Effector memory CD8-positive, alpha-beta T cell (primary cell): ENCODE results near the gene RPA3.

Source experiments
- ATAC-seq: fragments of 150-1000 bp; cut with Tn5 transposase; replicated peaks from 2 replicates; pipeline ENCODE4 v1.10.0; 2021; ENCODE audit warnings: mild to moderate bottlenecking, moderate library complexity
- DNase-seq, 3 experiments: peaks; one replicate each; pipeline ENCODE4 v3.0.0; 2021
- H3K27ac Mint-ChIP-seq, 2 donors: one replicate each; pipeline ENCODE4 v1.8.0; 2022; ENCODE audit warnings: mild to moderate bottlenecking in 2 of 2, mixed read lengths in 2 of 2, moderate library complexity in 2 of 2
- H3K27me3 Mint-ChIP-seq, 2 donors: one replicate each; pipeline ENCODE4 v1.8.0; 2022; ENCODE audit warnings: mixed read lengths in 2 of 2
- H3K36me3 Mint-ChIP-seq: one replicate; pipeline ENCODE4 v1.8.0; 2022; ENCODE audit warnings: mild to moderate bottlenecking, moderate library complexity, mixed read lengths; ENCODE audit not compliant: insufficient read depth
- H3K4me1 Mint-ChIP-seq, 2 donors: one replicate each; pipeline ENCODE4 v1.8.0; 2022; ENCODE audit warnings: low read depth in 2 of 2, mixed read lengths in 2 of 2
- H3K4me3 Mint-ChIP-seq, 2 donors: one replicate each; pipeline ENCODE4 v1.8.0; 2022; ENCODE audit warnings: mild to moderate bottlenecking in 2 of 2, mixed read lengths in 2 of 2, moderate library complexity in 2 of 2
- H3K9me3 Mint-ChIP-seq, 2 donors: one replicate each; pipeline ENCODE4 v1.8.0; 2022; ENCODE audit warnings: mixed read lengths in 2 of 2

Gene RPA3

GRCh38 chr7:7745258-7745657 is 26.9 kb upstream of the RPA3 start:
- Mint-ChIP-seq H3K36me3 (no peaks in the 10 kb centered on the region), H3K27me3 (no peaks in the 10 kb centered on the region), H3K4me1 (peaks cover 3 to 20% of the 10 kb centered on the region in 2 donors), H3K4me3 (no peak overlapping the region), H3K27ac (no peak overlapping the region), H3K9me3 (no peaks in the 10 kb centered on the region)
- no peak for DNase-seq
- no peak for ATAC-seq

GRCh38 chr7:7742223-7742622 is 23.8 kb upstream of the RPA3 start:
- Mint-ChIP-seq H3K36me3 (no peaks in the 10 kb centered on the region), H3K4me1 (peaks cover 15 to 43% of the 10 kb centered on the region in 2 donors), H3K27ac (no peak overlapping the region), H3K4me3 (no peak overlapping the region), H3K27me3 (no peaks in the 10 kb centered on the region), H3K9me3 (no peaks in the 10 kb centered on the region)
- ATAC-seq = no peak
- no peak for DNase-seq

- Mint-ChIP-seq H3K4me1 (peaks cover 14 to 33% of the 10 kb centered on the region in 2 donors), H3K36me3 (no peaks in the 10 kb centered on the region), H3K27me3 (no peaks in the 10 kb centered on the region), H3K27ac (peak overlapping the region; percentile 52 to 83), H3K4me3 (peak overlapping the region in 1 of 2 donors; percentile 2), H3K9me3 (no peaks in the 10 kb centered on the region)
- ATAC-seq = no peak
- no peak for DNase-seq
These were observed 21.6 kb upstream of the RPA3 start for GRCh38 chr7:7740037-7740355.

GRCh38 chr7:7739204-7740036 is 21.0 kb upstream of the RPA3 start:
- Mint-ChIP-seq H3K27ac (peak overlapping the region; percentile 83), H3K27me3 (no peaks in the 10 kb centered on the region), H3K4me1 (peaks cover 14 to 33% of the 10 kb centered on the region in 2 donors), H3K4me3 (peak overlapping the region in 1 of 2 donors; percentile 2), H3K9me3 (no peaks in the 10 kb centered on the region), H3K36me3 (no peaks in the 10 kb centered on the region)
- ATAC-seq (peak; percentile 62), DNase-seq (no peak)

- Mint-ChIP-seq H3K4me1 (peaks cover 14 to 29% of the 10 kb centered on the region in 2 donors), H3K36me3 (no peaks in the 10 kb centered on the region), H3K9me3 (no peaks in the 10 kb centered on the region), H3K27ac (peak overlapping the region; percentile 83), H3K4me3 (no peak overlapping the region), H3K27me3 (no peaks in the 10 kb centered on the region)
- DNase-seq (no peak), ATAC-seq (no peak)
These were observed 20.2 kb upstream of the RPA3 start for GRCh38 chr7:7738622-7739021.

- DNase-seq (no peak), ATAC-seq (no peak)
- Mint-ChIP-seq H3K4me1 (peaks cover 14 to 29% of the 10 kb centered on the region in 2 donors), H3K4me3 (no peak overlapping the region), H3K9me3 (no peaks in the 10 kb centered on the region), H3K36me3 (no peaks in the 10 kb centered on the region), H3K27me3 (no peaks in the 10 kb centered on the region), H3K27ac (peak overlapping the region; percentile 83)
These were observed 19.8 kb upstream of the RPA3 start for GRCh38 chr7:7738177-7738576.

GRCh38 chr7:7737674-7738073 is 19.3 kb upstream of the RPA3 start:
- no peaks in the 10 kb centered on the region for H3K27me3 Mint-ChIP-seq
- ATAC-seq = no peak
- DNase-seq = no peak
- H3K27ac Mint-ChIP-seq = no peak overlapping the region
- peaks cover 14 to 29% of the 10 kb centered on the region in 2 donors for H3K4me1 Mint-ChIP-seq
- no peaks in the 10 kb centered on the region for H3K36me3 Mint-ChIP-seq
- H3K9me3 Mint-ChIP-seq = no peaks in the 10 kb centered on the region
- H3K4me3 Mint-ChIP-seq = no peak overlapping the region

- DNase-seq (no peak), ATAC-seq (no peak)
- H3K36me3 Mint-ChIP-seq = no peaks in the 10 kb centered on the region
- H3K4me1 Mint-ChIP-seq = peaks cover 14 to 29% of the 10 kb centered on the region in 2 donors
- H3K4me3 Mint-ChIP-seq = no peak overlapping the region
- no peaks in the 10 kb centered on the region for H3K9me3 Mint-ChIP-seq
- no peak overlapping the region for H3K27ac Mint-ChIP-seq
- H3K27me3 Mint-ChIP-seq = no peaks in the 10 kb centered on the region
These were observed 18.3 kb upstream of the RPA3 start for GRCh38 chr7:7736671-7737070.

- Mint-ChIP-seq H3K27me3 (no peaks in the 10 kb centered on the region), H3K4me3 (no peak overlapping the region), H3K36me3 (no peaks in the 10 kb centered on the region), H3K27ac (no peak overlapping the region), H3K9me3 (no peaks in the 10 kb centered on the region), H3K4me1 (peaks cover 6 to 14% of the 10 kb centered on the region in 2 donors)
- ATAC-seq = no peak
- no peak for DNase-seq
These were observed 14.3 kb upstream of the RPA3 start for GRCh38 chr7:7732621-7733281.

- H3K9me3 Mint-ChIP-seq = no peaks in the 10 kb centered on the region
- no peaks in the 10 kb centered on the region for H3K27me3 Mint-ChIP-seq
- DNase-seq (no peak), ATAC-seq (no peak)
- H3K27ac Mint-ChIP-seq = no peak overlapping the region
- H3K4me3 Mint-ChIP-seq = no peak overlapping the region
- H3K4me1 Mint-ChIP-seq = peaks cover 6 to 12% of the 10 kb centered on the region in 2 donors
- no peaks in the 10 kb centered on the region for H3K36me3 Mint-ChIP-seq
These were observed 13.3 kb upstream of the RPA3 start for GRCh38 chr7:7731732-7732131.

- no peak overlapping the region for H3K27ac Mint-ChIP-seq
- ATAC-seq = no peak
- H3K4me3 Mint-ChIP-seq = no peak overlapping the region
- H3K4me1 Mint-ChIP-seq = peaks cover 5 to 15% of the 10 kb centered on the region in 2 donors
- H3K36me3 Mint-ChIP-seq = no peaks in the 10 kb centered on the region
- no peaks in the 10 kb centered on the region for H3K27me3 Mint-ChIP-seq
- DNase-seq = no peak
- H3K9me3 Mint-ChIP-seq = no peaks in the 10 kb centered on the region
These were observed 2.6 kb upstream of the RPA3 start for GRCh38 chr7:7720750-7721621.

GRCh38 chr7:7720193-7720592 is 1.8 kb upstream of the RPA3 start:
- Mint-ChIP-seq H3K4me1 (peaks cover 2 to 15% of the 10 kb centered on the region in 2 donors), H3K9me3 (no peaks in the 10 kb centered on the region), H3K36me3 (no peaks in the 10 kb centered on the region), H3K27me3 (no peaks in the 10 kb centered on the region), H3K4me3 (no peak overlapping the region), H3K27ac (no peak overlapping the region)
- no peak for ATAC-seq
- no peak for DNase-seq

GRCh38 chr7:7719236-7719635 is 829 bp upstream of the RPA3 start:
- Mint-ChIP-seq H3K4me3 (no peak overlapping the region), H3K9me3 (no peaks in the 10 kb centered on the region), H3K4me1 (peaks cover 2 to 15% of the 10 kb centered on the region in 2 donors), H3K27me3 (no peaks in the 10 kb centered on the region), H3K36me3 (no peaks in the 10 kb centered on the region), H3K27ac (peak overlapping the region; percentile 16 to 44)
- ATAC-seq = peak; percentile 98
- DNase-seq = peak in 2 of 3 experiments; percentile 3 to 4
